GM06990 (cell line): Measurements from ENCODE around the gene GATAD2B.

Experiments
- DNase-seq: peaks from one replicate; pipeline ENCODE4 v3.0.0-alpha.2; 2011; ENCODE audit not compliant: insufficient read length; ENCODE audit errors: extremely low read depth
- H3K27me3 ChIP-seq: replicated peaks from 2 replicates; pipeline ENCODE4 v1.6.0; 2011; ENCODE audit warnings: low read length; ENCODE audit not compliant: control insufficient read depth, insufficient read depth
- H3K36me3 ChIP-seq: 2 replicates; pipeline ENCODE4 v1.5.1; 2011; ENCODE audit warnings: low read length; ENCODE audit not compliant: control insufficient read depth, insufficient read depth
- H3K4me3 ChIP-seq: replicated peaks from 2 replicates; pipeline ENCODE4 v1.5.1; 2011; ENCODE audit warnings: low read depth, mild to moderate bottlenecking, control low read depth, low read length
- TF ChIP-seq, protein P1 (sequence below): IDR thresholded peaks from 2 replicates; pipeline ENCODE4 v1.5.1; 2011; ENCODE audit warnings: low read length, control low read depth, mild to moderate bottlenecking, inconsistent platforms; ENCODE audit not compliant: insufficient read depth, poor library complexity, severe bottlenecking

GATAD2B gene

GRCh38 chr1:153827168-153827964, 95.4 kb downstream of the GATAD2B start:
- TF ChIP-seq, protein P1, sequence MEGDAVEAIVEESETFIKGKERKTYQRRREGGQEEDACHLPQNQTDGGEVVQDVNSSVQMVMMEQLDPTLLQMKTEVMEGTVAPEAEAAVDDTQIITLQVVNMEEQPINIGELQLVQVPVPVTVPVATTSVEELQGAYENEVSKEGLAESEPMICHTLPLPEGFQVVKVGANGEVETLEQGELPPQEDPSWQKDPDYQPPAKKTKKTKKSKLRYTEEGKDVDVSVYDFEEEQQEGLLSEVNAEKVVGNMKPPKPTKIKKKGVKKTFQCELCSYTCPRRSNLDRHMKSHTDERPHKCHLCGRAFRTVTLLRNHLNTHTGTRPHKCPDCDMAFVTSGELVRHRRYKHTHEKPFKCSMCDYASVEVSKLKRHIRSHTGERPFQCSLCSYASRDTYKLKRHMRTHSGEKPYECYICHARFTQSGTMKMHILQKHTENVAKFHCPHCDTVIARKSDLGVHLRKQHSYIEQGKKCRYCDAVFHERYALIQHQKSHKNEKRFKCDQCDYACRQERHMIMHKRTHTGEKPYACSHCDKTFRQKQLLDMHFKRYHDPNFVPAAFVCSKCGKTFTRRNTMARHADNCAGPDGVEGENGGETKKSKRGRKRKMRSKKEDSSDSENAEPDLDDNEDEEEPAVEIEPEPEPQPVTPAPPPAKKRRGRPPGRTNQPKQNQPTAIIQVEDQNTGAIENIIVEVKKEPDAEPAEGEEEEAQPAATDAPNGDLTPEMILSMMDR = peak; percentile 23
- Histone ChIP-seq H3K36me3 (peaks cover 4% of the 10 kb centered on the region), H3K4me3 (no peak overlapping the region), H3K27me3 (no peaks in the 10 kb centered on the region)
- DNase-seq = no peak

- TF ChIP-seq, protein P1 = no peak
- H3K4me3 ChIP-seq = no peak overlapping the region
- no peak for DNase-seq
- H3K27me3 ChIP-seq = no peaks in the 10 kb centered on the region
- H3K36me3 ChIP-seq = peaks cover 17% of the 10 kb centered on the region
These were observed 103.9 kb downstream of the GATAD2B start for GRCh38 chr1:153818876-153819275.

- Histone ChIP-seq H3K4me3 (no peak overlapping the region), H3K27me3 (no peaks in the 10 kb centered on the region), H3K36me3 (peaks cover 30% of the 10 kb centered on the region)
- DNase-seq = no peak
- TF ChIP-seq, protein P1 = no peak
These were observed 106.4 kb downstream of the GATAD2B start for GRCh38 chr1:153816283-153816889.

GRCh38 chr1:153805886-153806719, 116.7 kb downstream of the GATAD2B start:
- H3K36me3 ChIP-seq = peaks cover 14% of the 10 kb centered on the region
- H3K4me3 ChIP-seq = no peak overlapping the region
- DNase-seq = no peak
- TF ChIP-seq, protein P1 = no peak
- H3K27me3 ChIP-seq = no peaks in the 10 kb centered on the region

GRCh38 chr1:153805042-153805745, 117.6 kb downstream of the GATAD2B start:
- DNase-seq = peak; percentile 82
- Histone ChIP-seq H3K4me3 (no peak overlapping the region), H3K27me3 (no peaks in the 10 kb centered on the region), H3K36me3 (peaks cover 13% of the 10 kb centered on the region)
- TF ChIP-seq, protein P1 = no peak
